SK-N-SH (cell line): ENCODE data around the gene TMSB15A.

Experiments
- EP300 ChIP-seq, 2 experiments: IDR thresholded peaks; 2 replicates each; pipeline versions ENCODE4 v1.4.0 to v1.6.1; 2012; ENCODE audit warnings: borderline replicate concordance in 1 of 2, low read depth in 1 of 2, low read length in 1 of 2
- MAX ChIP-seq: IDR thresholded peaks from 2 replicates; pipeline ENCODE4 v1.4.0; 2012; ENCODE audit warnings: low read depth
- POLR2AphosphoS5 ChIP-seq: IDR thresholded peaks from 2 replicates; pipeline ENCODE4 v1.6.1; 2012; ENCODE audit warnings: low read depth, low read length
- RAD21 ChIP-seq: IDR thresholded peaks from 2 replicates; pipeline ENCODE4 v1.6.1; 2012; ENCODE audit warnings: mild to moderate bottlenecking, low read length
- RFX5 ChIP-seq: IDR thresholded peaks from 2 replicates; pipeline ENCODE4 v1.6.1; 2012; ENCODE audit warnings: mild to moderate bottlenecking, improper control_type of control experiment, low read length
- SMC3 ChIP-seq: IDR thresholded peaks from 2 replicates; pipeline ENCODE4 v1.6.1; 2012; ENCODE audit warnings: low read depth, low read length, improper control_type of control experiment
- TAF1 ChIP-seq: IDR thresholded peaks from 2 replicates; pipeline ENCODE4 v1.6.1; 2012; ENCODE audit warnings: low read depth, mild to moderate bottlenecking, low read length, moderate library complexity, borderline replicate concordance
- TCF12 ChIP-seq: IDR thresholded peaks from 2 replicates; pipeline ENCODE4 v1.4.0; 2012
- TEAD4 ChIP-seq: IDR thresholded peaks from 2 replicates; pipeline ENCODE4 v1.4.0; 2012; ENCODE audit warnings: mild to moderate bottlenecking, borderline replicate concordance; ENCODE audit not compliant: insufficient read depth
- TF ChIP-seq, protein P1 (sequence below): fragments of 200-600 bp; sonication (generic); IDR thresholded peaks from 2 replicates; pipeline ENCODE4 v1.6.1; 2017; ENCODE audit warnings: antibody characterized with exemption, mild to moderate bottlenecking, moderate library complexity
- TF ChIP-seq, protein P2 (sequence below): IDR thresholded peaks from 2 replicates; pipeline ENCODE4; 2012

DNA sequence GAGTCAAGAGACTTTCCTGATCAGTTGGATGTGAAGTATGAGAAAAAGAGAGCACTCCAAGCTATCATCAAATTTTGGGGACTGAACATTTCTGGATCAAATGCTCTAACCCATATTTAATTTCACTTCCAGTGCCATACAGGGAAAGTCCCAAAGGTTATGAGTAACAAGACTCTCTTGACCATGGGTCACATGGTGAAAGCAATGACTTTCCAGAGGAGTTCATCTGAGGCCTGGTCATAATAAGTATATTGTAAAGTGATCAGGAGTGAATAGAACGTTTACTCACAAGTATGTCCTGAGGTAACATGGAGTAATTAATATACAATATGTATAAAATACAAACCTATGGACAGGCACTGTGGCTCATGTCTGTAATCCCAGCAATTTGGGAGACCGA, 42.1 kb upstream of the TMSB15A start:
- TF ChIP-seq, protein P1, sequence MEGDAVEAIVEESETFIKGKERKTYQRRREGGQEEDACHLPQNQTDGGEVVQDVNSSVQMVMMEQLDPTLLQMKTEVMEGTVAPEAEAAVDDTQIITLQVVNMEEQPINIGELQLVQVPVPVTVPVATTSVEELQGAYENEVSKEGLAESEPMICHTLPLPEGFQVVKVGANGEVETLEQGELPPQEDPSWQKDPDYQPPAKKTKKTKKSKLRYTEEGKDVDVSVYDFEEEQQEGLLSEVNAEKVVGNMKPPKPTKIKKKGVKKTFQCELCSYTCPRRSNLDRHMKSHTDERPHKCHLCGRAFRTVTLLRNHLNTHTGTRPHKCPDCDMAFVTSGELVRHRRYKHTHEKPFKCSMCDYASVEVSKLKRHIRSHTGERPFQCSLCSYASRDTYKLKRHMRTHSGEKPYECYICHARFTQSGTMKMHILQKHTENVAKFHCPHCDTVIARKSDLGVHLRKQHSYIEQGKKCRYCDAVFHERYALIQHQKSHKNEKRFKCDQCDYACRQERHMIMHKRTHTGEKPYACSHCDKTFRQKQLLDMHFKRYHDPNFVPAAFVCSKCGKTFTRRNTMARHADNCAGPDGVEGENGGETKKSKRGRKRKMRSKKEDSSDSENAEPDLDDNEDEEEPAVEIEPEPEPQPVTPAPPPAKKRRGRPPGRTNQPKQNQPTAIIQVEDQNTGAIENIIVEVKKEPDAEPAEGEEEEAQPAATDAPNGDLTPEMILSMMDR, result no peak
- TF ChIP-seq TCF12, result no peak
- TF ChIP-seq POLR2AphosphoS5, result no peak
- TF ChIP-seq, protein P2, sequence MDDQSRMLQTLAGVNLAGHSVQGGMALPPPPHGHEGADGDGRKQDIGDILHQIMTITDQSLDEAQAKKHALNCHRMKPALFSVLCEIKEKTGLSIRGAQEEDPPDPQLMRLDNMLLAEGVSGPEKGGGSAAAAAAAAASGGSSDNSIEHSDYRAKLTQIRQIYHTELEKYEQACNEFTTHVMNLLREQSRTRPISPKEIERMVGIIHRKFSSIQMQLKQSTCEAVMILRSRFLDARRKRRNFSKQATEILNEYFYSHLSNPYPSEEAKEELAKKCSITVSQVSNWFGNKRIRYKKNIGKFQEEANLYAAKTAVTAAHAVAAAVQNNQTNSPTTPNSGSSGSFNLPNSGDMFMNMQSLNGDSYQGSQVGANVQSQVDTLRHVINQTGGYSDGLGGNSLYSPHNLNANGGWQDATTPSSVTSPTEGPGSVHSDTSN, result no peak
- no peak for TF ChIP-seq EP300 (IDR thresholded peaks at IDR 0.05; ENCODE audit: borderline replicate concordance in 1 of 2, low read depth in 1 of 2, low read length in 1 of 2)
- no peak for TF ChIP-seq TAF1
- no peak for TF ChIP-seq MAX
- no peak for TF ChIP-seq RAD21
- TF ChIP-seq SMC3, result no peak
- TF ChIP-seq TEAD4, result no peak
- TF ChIP-seq RFX5, result no peak
